T-helper 1 cell treated with Interleukin-12 subunit alpha and Interleukin-12 subunit beta and Interleukin-4 antibody, amounts not matched to agents 30 μg/mL and 1 μg/mL, for 36 hours (primary cell): Measurements from ENCODE around the gene KMT5B.

ENCODE experiments used
- H3K27ac Mint-ChIP-seq: one replicate; pipeline ENCODE4 v1.8.0; 2021; ENCODE audit warnings: mild to moderate bottlenecking, mixed read lengths
- H3K27me3 Mint-ChIP-seq: one replicate; pipeline ENCODE4 v1.8.0; 2021; ENCODE audit warnings: low read depth, mixed read lengths
- H3K36me3 Mint-ChIP-seq: one replicate; pipeline ENCODE4 v1.8.0; 2021; ENCODE audit warnings: low read depth, mixed read lengths
- H3K4me1 Mint-ChIP-seq: one replicate; pipeline ENCODE4 v1.8.0; 2021; ENCODE audit warnings: low read depth, mixed read lengths
- H3K4me3 Mint-ChIP-seq: one replicate; pipeline ENCODE4 v1.8.0; 2021; ENCODE audit warnings: mild to moderate bottlenecking, moderate library complexity, mixed read lengths
- H3K9me3 Mint-ChIP-seq: one replicate; pipeline ENCODE4 v1.8.0; 2021; ENCODE audit warnings: mixed read lengths

KMT5B gene

GRCh38 chr11:68138237-68138636, 74.9 kb downstream of the KMT5B start:
- peaks cover 16% of the 10 kb centered on the region for H3K9me3 Mint-ChIP-seq
- H3K36me3 Mint-ChIP-seq = peaks cover 2% of the 10 kb centered on the region
- peaks cover 4% of the 10 kb centered on the region for H3K4me1 Mint-ChIP-seq
- H3K4me3 Mint-ChIP-seq = no peak overlapping the region
- H3K27ac Mint-ChIP-seq = no peak overlapping the region
- H3K27me3 Mint-ChIP-seq = peaks cover 6% of the 10 kb centered on the region

- Mint-ChIP-seq H3K4me3 (no peak overlapping the region), H3K27ac (no peak overlapping the region), H3K36me3 (peaks cover 2% of the 10 kb centered on the region), H3K9me3 (peaks cover 17% of the 10 kb centered on the region), H3K4me1 (peaks cover 4% of the 10 kb centered on the region), H3K27me3 (peaks cover 6% of the 10 kb centered on the region)
Measured at GRCh38 chr11:68137833-68138232, 75.3 kb downstream of the KMT5B start.

GRCh38 chr11:68136866-68137265, 76.2 kb downstream of the KMT5B start:
- Mint-ChIP-seq H3K9me3 (peaks cover 27% of the 10 kb centered on the region), H3K36me3 (peaks cover 2% of the 10 kb centered on the region), H3K27me3 (peaks cover 6% of the 10 kb centered on the region), H3K27ac (no peak overlapping the region), H3K4me3 (no peak overlapping the region), H3K4me1 (no peaks in the 10 kb centered on the region)

GRCh38 chr11:68135161-68135560, 77.9 kb downstream of the KMT5B start:
- no peak overlapping the region for H3K4me3 Mint-ChIP-seq
- peaks cover 2% of the 10 kb centered on the region for H3K36me3 Mint-ChIP-seq
- no peak overlapping the region for H3K27ac Mint-ChIP-seq
- H3K4me1 Mint-ChIP-seq = no peaks in the 10 kb centered on the region
- H3K9me3 Mint-ChIP-seq = peaks cover 27% of the 10 kb centered on the region
- peaks cover 6% of the 10 kb centered on the region for H3K27me3 Mint-ChIP-seq

GRCh38 chr11:68133761-68134160, 79.3 kb downstream of the KMT5B start:
- peaks cover 18% of the 10 kb centered on the region for H3K27me3 Mint-ChIP-seq
- no peaks in the 10 kb centered on the region for H3K4me1 Mint-ChIP-seq
- peaks cover 2% of the 10 kb centered on the region for H3K36me3 Mint-ChIP-seq
- H3K9me3 Mint-ChIP-seq = peaks cover 27% of the 10 kb centered on the region
- no peak overlapping the region for H3K27ac Mint-ChIP-seq
- no peak overlapping the region for H3K4me3 Mint-ChIP-seq

- H3K27me3 Mint-ChIP-seq = peaks cover 32% of the 10 kb centered on the region
- no peaks in the 10 kb centered on the region for H3K4me1 Mint-ChIP-seq
- peaks cover 2% of the 10 kb centered on the region for H3K36me3 Mint-ChIP-seq
- no peak overlapping the region for H3K27ac Mint-ChIP-seq
- no peak overlapping the region for H3K4me3 Mint-ChIP-seq
- H3K9me3 Mint-ChIP-seq = peaks cover 25% of the 10 kb centered on the region
Measured at GRCh38 chr11:68130121-68130520, 83.0 kb downstream of the KMT5B start.

GRCh38 chr11:68128682-68129327, 84.3 kb downstream of the KMT5B start:
- H3K27me3 Mint-ChIP-seq = peaks cover 38% of the 10 kb centered on the region
- H3K36me3 Mint-ChIP-seq = peaks cover under 1% of the 10 kb centered on the region
- peaks cover 14% of the 10 kb centered on the region for H3K9me3 Mint-ChIP-seq
- H3K4me3 Mint-ChIP-seq = no peak overlapping the region
- no peak overlapping the region for H3K27ac Mint-ChIP-seq
- H3K4me1 Mint-ChIP-seq = no peaks in the 10 kb centered on the region

GRCh38 chr11:68127714-68128681, 85.1 kb downstream of the KMT5B start:
- Mint-ChIP-seq H3K4me1 (no peaks in the 10 kb centered on the region), H3K27ac (no peak overlapping the region), H3K27me3 (peaks cover 39% of the 10 kb centered on the region), H3K36me3 (no peaks in the 10 kb centered on the region), H3K4me3 (no peak overlapping the region), H3K9me3 (peaks cover 11% of the 10 kb centered on the region)

GRCh38 chr11:68125164-68125563, 87.9 kb downstream of the KMT5B start:
- H3K4me1 Mint-ChIP-seq = peaks cover 3% of the 10 kb centered on the region
- no peak overlapping the region for H3K27ac Mint-ChIP-seq
- H3K36me3 Mint-ChIP-seq = peaks cover under 1% of the 10 kb centered on the region
- H3K9me3 Mint-ChIP-seq = no peaks in the 10 kb centered on the region
- peaks cover 41% of the 10 kb centered on the region for H3K27me3 Mint-ChIP-seq
- H3K4me3 Mint-ChIP-seq = no peak overlapping the region

- peaks cover 28% of the 10 kb centered on the region for H3K27me3 Mint-ChIP-seq
- peaks cover 1% of the 10 kb centered on the region for H3K36me3 Mint-ChIP-seq
- no peak overlapping the region for H3K27ac Mint-ChIP-seq
- H3K4me3 Mint-ChIP-seq = no peak overlapping the region
- peaks cover 4% of the 10 kb centered on the region for H3K4me1 Mint-ChIP-seq
- no peaks in the 10 kb centered on the region for H3K9me3 Mint-ChIP-seq
Measured at GRCh38 chr11:68122936-68123539, 90.1 kb downstream of the KMT5B start.

- Mint-ChIP-seq H3K27me3 (peaks cover 16% of the 10 kb centered on the region), H3K4me1 (peaks cover 4% of the 10 kb centered on the region), H3K27ac (peak within 1 kb of the TSS; percentile 75)
Measured at GRCh38 chr11:68121067-68121899, 91.8 kb downstream of the KMT5B start, which contains the start of gene CHKA. TSS of gene CHKA (minus strand) at chr11:68121388. CDS start at chr11:68121177, 211 bp downstream.

GRCh38 chr11:68120273-68121066, 92.6 kb downstream of the KMT5B start:
- Mint-ChIP-seq H3K9me3 (no peaks in the 10 kb centered on the region), H3K27me3 (peaks cover 10% of the 10 kb centered on the region), H3K36me3 (peaks cover 1% of the 10 kb centered on the region), H3K4me1 (peaks cover 4% of the 10 kb centered on the region), H3K4me3 (peak overlapping the region; percentile 76), H3K27ac (peak overlapping the region; percentile 75)

More at GRCh38 chr11:68121067-68121899, 91.8 kb downstream of the KMT5B start, which contains the start of gene CHKA:
- peaks cover 1% of the 10 kb centered on the region for H3K36me3 Mint-ChIP-seq
- H3K9me3 Mint-ChIP-seq = no peaks in the 10 kb centered on the region
- H3K4me3 Mint-ChIP-seq = peak within 1 kb of the TSS; percentile 76

GRCh38 chr11:68118706-68119448, 94.2 kb downstream of the KMT5B start:
- no peak overlapping the region for H3K4me3 Mint-ChIP-seq
- peaks cover 5% of the 10 kb centered on the region for H3K27me3 Mint-ChIP-seq
- H3K9me3 Mint-ChIP-seq = no peaks in the 10 kb centered on the region
- H3K4me1 Mint-ChIP-seq = peaks cover 4% of the 10 kb centered on the region
- peaks cover 1% of the 10 kb centered on the region for H3K36me3 Mint-ChIP-seq
- H3K27ac Mint-ChIP-seq = no peak overlapping the region
